Measurements from ENCODE around the gene ZNF419. TPM values are rescaled to one million over a fixed set of nuclear protein-coding genes. Genes with fewer than 3 reads are reported as not detected.

Gene ZNF419
- 4.9 to 7.9 TPM (median 6.7 TPM) in 5 replicates for total RNA-seq (2022; extraction: Qiagen RNA extraction)

GRCh38 chr19:57487477-57488298 is at the start of gene ZNF419:
Gene ZNF419, plus strand, starts transcription at chr19:57487750. Its CDS starts 201 bp downstream, at chr19:57487951.

DNA sequence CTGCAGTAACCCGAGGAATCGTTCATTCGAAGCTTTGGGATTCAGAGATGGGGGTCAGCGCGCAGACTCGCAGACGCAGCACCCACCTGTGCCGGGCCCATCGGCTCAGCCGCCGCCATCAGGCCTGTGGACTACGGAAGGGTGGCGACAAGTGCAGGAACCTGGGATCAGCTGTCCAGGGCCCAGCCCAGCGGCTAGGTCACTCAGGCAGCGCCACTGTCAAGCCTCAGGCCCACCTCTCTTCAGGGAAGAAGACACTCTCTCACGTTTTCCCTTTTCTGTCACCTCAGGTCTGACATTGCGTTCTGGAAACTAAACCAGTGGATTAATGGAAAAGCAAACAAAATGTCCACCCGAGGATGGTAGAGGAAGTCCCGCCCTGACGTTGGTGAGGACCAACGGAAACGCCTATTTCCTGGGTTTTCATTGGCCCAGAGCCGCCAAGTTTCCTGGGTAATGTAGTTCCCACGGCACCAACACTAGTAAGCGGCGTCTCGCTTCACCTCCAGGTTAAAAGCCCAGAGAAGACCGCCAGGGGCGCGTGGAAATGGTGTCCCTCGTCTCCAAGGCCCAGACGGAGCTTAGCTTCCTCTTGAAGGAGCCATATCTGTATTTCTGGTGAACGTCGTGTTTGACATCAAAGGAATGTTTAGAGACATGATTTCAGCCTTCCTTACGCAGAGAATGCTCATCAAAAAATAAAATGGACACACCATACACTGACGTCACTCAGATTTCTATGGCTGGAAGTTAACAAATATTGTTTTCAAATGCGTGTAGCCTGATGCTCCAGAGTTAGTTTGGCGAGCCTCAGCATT is 10.2 kb upstream of the ZNF419 start, which contains the start of gene ZNF772:
Gene ZNF772, minus strand, starts transcription at position 376 of the 818 bp plus-strand sequence. Its CDS starts 257 bp downstream, at position 119.

GRCh38 chr19:57499680-57500395 is 12.3 kb downstream of the ZNF419 start, which contains the start of gene ZNF773:
Gene ZNF773, plus strand, starts transcription at chr19:57499938. Its CDS starts 143 bp downstream, at chr19:57500081.

DNA sequence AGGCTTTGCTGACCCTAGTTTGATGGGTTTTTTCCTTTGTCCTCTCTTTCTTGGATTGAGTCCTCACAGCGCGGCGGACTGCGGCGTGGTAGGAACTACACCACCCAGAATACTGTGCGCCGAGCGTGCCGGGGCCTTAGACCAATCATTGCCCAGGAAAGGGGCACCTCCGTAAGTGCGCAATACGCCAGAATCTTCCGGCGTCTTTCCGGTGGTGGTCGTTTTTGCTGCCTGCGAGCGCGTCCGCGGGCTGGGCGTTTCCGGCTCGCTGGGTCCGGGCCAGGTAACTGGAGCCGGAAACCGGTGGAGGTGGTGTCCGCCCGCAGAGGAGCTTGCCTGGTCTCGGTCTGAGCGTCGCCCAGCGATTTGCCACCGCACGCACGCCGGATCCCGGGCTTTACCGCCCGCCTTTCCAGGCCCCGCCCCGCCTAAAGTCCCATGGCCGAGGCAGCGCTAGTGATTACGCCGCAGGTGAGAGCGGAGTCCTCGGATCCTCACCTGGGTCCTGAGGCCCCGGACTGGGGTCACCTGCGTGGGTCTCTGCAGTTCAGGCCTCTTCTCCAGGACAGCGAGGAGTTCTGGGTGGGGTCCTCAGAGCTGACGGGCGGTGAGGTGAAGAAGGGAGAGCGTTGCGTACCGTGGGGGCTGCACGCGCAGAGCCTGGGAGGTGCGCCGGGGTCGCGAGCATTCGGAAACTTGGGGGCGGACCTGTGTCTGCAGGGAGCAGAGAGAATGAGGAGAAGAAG is 39.8 kb downstream of the ZNF419 start, which contains the start of gene ZNF549:
Gene ZNF549, plus strand, starts transcription at position 221 of the 746 bp plus-strand sequence. Its CDS starts 218 bp downstream, at position 439.

Other genes with a start within 250 kb of the ZNF419 start
- 1.4 to 2.7 TPM (median 1.9 TPM) in 5 replicates for gene ZNF805, start 247.1 kb upstream of the ZNF419 start, total RNA-seq (2022; extraction: Qiagen RNA extraction)
- gene ZNF460, start 207.3 kb upstream of the ZNF419 start, total RNA-seq (2022; extraction: Qiagen RNA extraction), result 0.81 to 1.2 TPM (median 1.1 TPM) in 5 replicates
- 1.1 to 1.7 TPM (median 1.6 TPM) in 5 replicates for gene ZNF543, start 167.3 kb upstream of the ZNF419 start, total RNA-seq (2022; extraction: Qiagen RNA extraction)
- gene ZNF304, start 136.5 kb upstream of the ZNF419 start, total RNA-seq (2022; extraction: Qiagen RNA extraction), result 2.1 to 2.7 TPM (median 2.4 TPM) in 5 replicates
- gene TRAPPC2B, start 124.2 kb upstream of the ZNF419 start, total RNA-seq (2022; extraction: Qiagen RNA extraction), result 13.7 to 16.4 TPM (median 16.3 TPM) in 5 replicates
- 0.85 to 1.5 TPM (median 1.4 TPM) in 5 replicates for gene ZNF547, start 124.2 kb upstream of the ZNF419 start, total RNA-seq (2022; extraction: Qiagen RNA extraction)
- 3.3 to 5.0 TPM (median 3.7 TPM) in 5 replicates for gene ZNF548, start 97.9 kb upstream of the ZNF419 start, total RNA-seq (2022; extraction: Qiagen RNA extraction)
- 3.8 to 7.0 TPM (median 4.9 TPM) in 5 replicates for gene ZNF17, start 76.6 kb upstream of the ZNF419 start, total RNA-seq (2022; extraction: Qiagen RNA extraction)
- gene ZNF749, start 52.4 kb upstream of the ZNF419 start, total RNA-seq (2022; extraction: Qiagen RNA extraction), result 14.1 to 16.4 TPM (median 15.0 TPM) in 5 replicates
- gene VN1R1, start 30.6 kb upstream of the ZNF419 start, total RNA-seq (2022; extraction: Qiagen RNA extraction), result 0.06 to 0.11 TPM in 2 of 5 replicates, not detected in the others
- 0.73 to 1.4 TPM (median 1.2 TPM) in 5 replicates for gene ZNF772, start 10.2 kb upstream of the ZNF419 start, total RNA-seq (2022; extraction: Qiagen RNA extraction)
- 4.1 to 6.7 TPM (median 4.4 TPM) in 5 replicates for gene ZNF773, start 12.2 kb downstream of the ZNF419 start, total RNA-seq (2022; extraction: Qiagen RNA extraction)
- 1.4 to 1.9 TPM (median 1.7 TPM) in 5 replicates for gene ZNF549, start 39.6 kb downstream of the ZNF419 start, total RNA-seq (2022; extraction: Qiagen RNA extraction)
- 2.5 to 5.4 TPM (median 3.8 TPM) in 5 replicates for gene ZNF550, start 72.1 kb downstream of the ZNF419 start, total RNA-seq (2022; extraction: Qiagen RNA extraction)
- 3.4 to 5.0 TPM (median 4.2 TPM) in 5 replicates for gene ZNF416, start 91.2 kb downstream of the ZNF419 start, total RNA-seq (2022; extraction: Qiagen RNA extraction)
- gene ZIK1, start 96.4 kb downstream of the ZNF419 start, total RNA-seq (2022; extraction: Qiagen RNA extraction), result not detected in 5 replicates
- 4.7 to 5.7 TPM (median 5.1 TPM) in 5 replicates for gene ZNF530, start 112.1 kb downstream of the ZNF419 start, total RNA-seq (2022; extraction: Qiagen RNA extraction)
- 8.3 to 9.8 TPM (median 8.7 TPM) in 5 replicates for gene ZNF134, start 126.5 kb downstream of the ZNF419 start, total RNA-seq (2022; extraction: Qiagen RNA extraction)
- gene ZNF211, start 145.4 kb downstream of the ZNF419 start, total RNA-seq (2022; extraction: Qiagen RNA extraction), result 5.3 to 6.7 TPM (median 5.8 TPM) in 5 replicates
- not detected in 5 replicates for gene ZSCAN4, start 181.2 kb downstream of the ZNF419 start, total RNA-seq (2022; extraction: Qiagen RNA extraction)
- 4.4 to 6.7 TPM (median 5.3 TPM) in 5 replicates for gene ZNF551, start 194.2 kb downstream of the ZNF419 start, total RNA-seq (2022; extraction: Qiagen RNA extraction)
- not detected in 5 replicates for gene ZNF154, start 221.5 kb downstream of the ZNF419 start, total RNA-seq (2022; extraction: Qiagen RNA extraction)
- gene ZNF671, start 239.9 kb downstream of the ZNF419 start, total RNA-seq (2022; extraction: Qiagen RNA extraction), result 0.83 to 1.2 TPM (median 1.1 TPM) in 5 replicates